ENCODE measurements around the gene MADD.

Gene MADD

DNA sequence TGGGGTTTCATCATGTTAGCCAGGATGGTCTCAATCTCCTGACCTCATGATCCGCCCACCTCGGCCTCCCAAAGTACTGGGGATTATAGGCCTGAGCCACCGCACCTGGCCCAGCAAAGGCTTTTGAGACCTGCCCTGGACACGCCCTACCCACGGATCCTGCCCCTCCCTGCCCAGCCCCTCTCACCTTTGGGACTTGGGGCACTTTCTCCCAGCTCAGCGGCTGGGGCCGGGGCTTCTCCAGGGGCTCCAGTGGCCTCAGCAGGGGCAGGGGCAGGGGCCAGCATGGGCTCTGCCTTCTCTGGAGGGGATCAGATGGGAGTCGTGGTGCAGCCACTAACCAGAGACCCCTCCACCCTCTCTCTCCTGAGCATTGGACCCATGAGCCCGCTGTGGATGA lies 80.4 kb downstream of the MADD start:
- no peak overlapping the region for H3K4me3 ChIP-seq (replicated peaks in 1 of 2; ENCODE audit: low read depth in 2 of 2, low read length in 2 of 2)

DNA sequence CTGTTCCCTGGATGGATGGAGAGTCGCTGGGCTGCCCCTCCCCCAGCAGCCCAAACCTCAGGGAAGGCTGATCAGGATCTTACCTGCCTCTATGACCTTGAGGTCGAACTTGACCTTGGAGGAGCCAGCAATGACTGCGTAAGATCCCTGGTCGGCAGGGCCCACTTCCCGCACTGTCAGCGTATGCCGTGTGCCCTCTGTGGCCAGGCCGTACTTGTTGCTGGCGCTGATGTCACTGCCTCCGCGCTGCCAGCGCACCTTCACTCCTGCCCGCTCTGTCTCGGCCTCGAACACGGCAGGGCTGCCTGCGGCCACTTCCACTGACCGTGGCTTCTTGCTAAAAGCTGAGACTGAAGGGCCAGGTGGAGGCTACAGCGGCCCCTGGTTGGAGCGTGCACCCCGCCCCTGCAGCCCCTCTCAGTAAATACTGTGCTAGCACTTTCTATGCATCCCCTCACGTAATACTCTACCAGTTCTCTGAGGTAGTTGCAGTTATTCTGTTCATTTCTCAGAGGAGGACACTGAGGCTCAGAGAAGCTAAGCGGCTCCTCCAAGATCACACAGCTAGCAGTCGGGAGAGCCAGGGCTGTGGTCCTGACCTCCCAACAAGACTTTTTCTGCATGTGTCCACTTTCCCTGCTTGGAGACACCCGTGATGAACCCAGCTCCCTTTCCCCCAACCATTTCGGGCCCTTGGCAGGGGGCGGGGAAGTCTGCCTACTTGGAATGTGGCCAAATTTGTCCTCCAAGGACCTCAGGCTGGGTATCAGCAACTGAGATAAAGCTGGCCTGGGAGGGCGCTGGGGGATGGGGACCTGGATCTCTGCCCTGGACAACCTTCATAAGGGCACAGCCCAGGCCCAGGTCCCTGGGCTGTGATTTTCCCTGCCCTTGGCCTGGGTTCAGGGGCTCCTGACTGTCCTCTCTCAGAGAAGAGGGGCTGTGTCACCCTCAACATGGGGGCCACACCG lies 81.5 kb downstream of the MADD start:
- peak in 1 of 2 donors; percentile 17 for DNase-seq (ENCODE audit: low read depth in 2 of 2)
- no peak overlapping the region for H3K4me3 ChIP-seq (replicated peaks in 1 of 2; ENCODE audit: low read depth in 2 of 2, low read length in 2 of 2)
- TF ChIP-seq, protein P1, sequence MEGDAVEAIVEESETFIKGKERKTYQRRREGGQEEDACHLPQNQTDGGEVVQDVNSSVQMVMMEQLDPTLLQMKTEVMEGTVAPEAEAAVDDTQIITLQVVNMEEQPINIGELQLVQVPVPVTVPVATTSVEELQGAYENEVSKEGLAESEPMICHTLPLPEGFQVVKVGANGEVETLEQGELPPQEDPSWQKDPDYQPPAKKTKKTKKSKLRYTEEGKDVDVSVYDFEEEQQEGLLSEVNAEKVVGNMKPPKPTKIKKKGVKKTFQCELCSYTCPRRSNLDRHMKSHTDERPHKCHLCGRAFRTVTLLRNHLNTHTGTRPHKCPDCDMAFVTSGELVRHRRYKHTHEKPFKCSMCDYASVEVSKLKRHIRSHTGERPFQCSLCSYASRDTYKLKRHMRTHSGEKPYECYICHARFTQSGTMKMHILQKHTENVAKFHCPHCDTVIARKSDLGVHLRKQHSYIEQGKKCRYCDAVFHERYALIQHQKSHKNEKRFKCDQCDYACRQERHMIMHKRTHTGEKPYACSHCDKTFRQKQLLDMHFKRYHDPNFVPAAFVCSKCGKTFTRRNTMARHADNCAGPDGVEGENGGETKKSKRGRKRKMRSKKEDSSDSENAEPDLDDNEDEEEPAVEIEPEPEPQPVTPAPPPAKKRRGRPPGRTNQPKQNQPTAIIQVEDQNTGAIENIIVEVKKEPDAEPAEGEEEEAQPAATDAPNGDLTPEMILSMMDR (IDR thresholded peaks at IDR 0.05; ENCODE audit: low read depth, low read length): no peak

More for the DNA sequence above, 80.4 kb downstream of the MADD start:
- no peak for DNase-seq (ENCODE audit: low read depth in 2 of 2)
- TF ChIP-seq, protein P1 (IDR thresholded peaks at IDR 0.05; ENCODE audit: low read depth, low read length): no peak

DNA sequence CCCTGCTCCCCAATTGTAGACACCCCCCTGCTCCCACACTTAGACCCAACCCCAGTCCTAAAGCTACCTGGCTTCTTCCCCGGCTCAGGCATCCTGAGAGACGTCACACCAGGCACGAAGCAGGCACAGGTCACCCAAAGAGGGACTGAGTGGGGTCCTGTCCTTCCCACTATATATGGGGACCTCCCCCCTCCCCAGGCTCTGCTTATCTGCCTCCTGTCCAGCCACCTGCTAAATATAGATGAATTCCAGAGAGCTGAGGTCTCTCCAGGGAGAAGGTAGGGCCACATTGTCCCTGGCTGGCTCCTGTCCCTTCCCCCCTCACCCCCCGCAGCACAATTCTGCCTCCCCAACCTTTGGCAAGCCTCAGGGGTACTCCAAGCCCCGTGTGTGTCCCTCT lies 82.6 kb downstream of the MADD start, which contains the start of gene MYBPC3:
Gene MYBPC3, minus strand, starts transcription at position 147 of the 400 bp plus-strand sequence. Its CDS starts 55 bp downstream, at position 92.
- TF ChIP-seq, protein P1 (IDR thresholded peaks at IDR 0.05; ENCODE audit: low read depth, low read length): no peak
- no peak within 1 kb of the TSS for H3K4me3 ChIP-seq (replicated peaks in 1 of 2; ENCODE audit: low read depth in 2 of 2, low read length in 2 of 2)
- DNase-seq (ENCODE audit: low read depth in 2 of 2): no peak

DNA sequence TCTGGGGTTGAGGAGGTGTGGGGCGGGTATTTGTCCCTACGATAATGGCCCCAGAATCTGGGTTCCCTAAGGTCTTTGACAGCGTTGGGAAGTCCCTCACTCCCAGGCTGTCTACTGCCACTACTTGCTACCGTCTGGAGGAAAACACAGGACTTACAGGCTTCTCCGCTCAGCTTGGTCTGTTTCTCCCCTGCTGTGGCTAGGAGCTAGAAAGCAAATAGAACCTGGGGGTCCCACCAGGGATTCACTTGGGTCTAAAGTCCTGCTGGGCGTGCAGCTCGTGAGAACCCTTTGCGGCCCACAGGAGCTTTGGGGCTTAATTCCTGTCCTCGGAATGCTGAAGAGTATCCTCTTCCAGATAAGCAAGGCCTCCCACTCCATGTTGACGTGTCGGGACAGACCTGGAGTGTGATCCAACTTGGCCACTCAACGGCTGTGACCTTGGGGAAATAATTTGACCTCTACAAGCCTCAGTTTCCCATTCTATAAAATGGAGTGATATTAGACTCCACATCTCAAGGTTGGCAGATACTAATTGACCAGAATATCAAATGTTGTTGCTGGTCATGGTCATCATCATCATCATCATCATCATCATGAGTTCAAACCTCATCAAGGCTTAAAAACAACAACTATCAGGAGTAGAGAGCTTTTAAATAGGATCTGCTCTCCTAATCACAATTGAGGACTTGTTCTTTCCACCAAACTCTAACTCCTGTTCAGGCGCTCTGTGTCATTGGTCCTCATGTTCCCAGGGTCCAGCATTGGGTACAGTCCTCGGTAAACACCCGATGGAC lies 84.2 kb downstream of the MADD start:
- no peak overlapping the region for H3K4me3 ChIP-seq (replicated peaks in 1 of 2; ENCODE audit: low read depth in 2 of 2, low read length in 2 of 2)
- no peak for DNase-seq (ENCODE audit: low read depth in 2 of 2)
- TF ChIP-seq, protein P1 (IDR thresholded peaks at IDR 0.05; ENCODE audit: low read depth, low read length): no peak

DNA sequence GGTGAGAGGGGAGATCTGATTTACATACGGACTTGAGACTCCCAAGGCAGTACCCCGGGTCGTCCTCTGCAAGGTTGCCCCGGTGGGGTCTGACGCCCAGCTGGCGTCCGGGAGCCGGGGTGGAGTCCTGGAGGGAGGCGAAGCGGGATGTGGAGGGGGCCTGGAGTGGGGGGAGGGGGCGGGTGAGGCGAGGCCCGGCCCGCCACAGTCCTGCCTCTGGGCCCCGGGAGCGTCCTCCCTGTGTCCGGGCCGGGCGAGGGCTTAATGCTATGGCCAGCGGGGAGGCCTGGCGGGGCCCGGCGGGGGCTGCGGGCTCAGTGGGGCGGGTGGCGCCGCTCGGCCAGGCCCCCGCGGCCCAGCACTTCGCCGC lies 85.0 kb downstream of the MADD start:
- TF ChIP-seq, protein P1 (IDR thresholded peaks at IDR 0.05; ENCODE audit: low read depth, low read length): no peak
- peak overlapping the region in 1 of 2 donors; percentile 10 for H3K4me3 ChIP-seq (replicated peaks in 1 of 2; ENCODE audit: low read depth in 2 of 2, low read length in 2 of 2)
- DNase-seq (ENCODE audit: low read depth in 2 of 2): peak in 1 of 2 donors; percentile 9

DNA sequence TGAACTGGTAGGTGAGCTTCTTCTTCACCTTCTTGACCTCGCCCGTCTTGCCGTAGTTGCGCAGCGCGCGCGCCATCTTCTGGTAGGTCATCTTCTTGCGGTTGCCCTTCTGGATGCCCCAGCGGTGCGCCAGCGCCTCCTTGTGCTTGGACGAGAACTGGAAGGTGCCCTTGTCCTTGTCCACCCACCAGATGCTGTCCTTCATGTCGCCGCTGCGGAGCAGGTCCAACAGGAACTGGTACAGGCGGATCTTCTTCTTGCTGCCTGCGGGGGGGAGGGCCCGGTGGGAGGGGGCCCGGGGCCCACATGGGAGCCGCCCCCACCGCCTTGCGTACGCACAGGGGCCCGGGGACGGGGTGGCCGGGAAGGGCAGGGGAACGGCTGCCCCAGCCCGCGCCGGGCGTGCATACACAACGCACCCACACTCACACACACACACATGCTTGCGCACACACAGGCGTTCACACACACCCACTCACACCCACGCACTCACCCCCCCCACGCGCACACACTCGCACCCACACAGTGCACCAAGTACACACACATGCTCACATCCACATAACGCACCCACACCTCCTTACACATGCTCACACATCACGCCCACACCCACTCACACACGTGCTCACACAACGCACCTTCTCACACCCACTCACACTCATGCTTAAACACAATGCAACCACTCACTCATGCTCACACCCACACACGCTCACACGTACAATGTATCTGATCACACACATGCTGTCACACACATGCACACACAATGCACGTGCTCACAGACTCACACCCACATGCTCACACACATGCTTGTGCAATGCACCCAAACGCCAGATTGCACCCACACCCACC lies 85.6 kb downstream of the MADD start:
- peak; percentile 94 to 95 for DNase-seq (ENCODE audit: low read depth in 2 of 2)
- TF ChIP-seq, protein P1 (IDR thresholded peaks at IDR 0.05; ENCODE audit: low read depth, low read length): peak; percentile 99
- peak overlapping the region; percentile 10 to 15 for H3K4me3 ChIP-seq (replicated peaks in 1 of 2; ENCODE audit: low read depth in 2 of 2, low read length in 2 of 2)

Measured in cardiac fibroblast (primary cell).